GM18508 (cell line): ENCODE measurements around the gene LITAFD.
"Not testable (repeated sequence)": the region's sequence is repeated elsewhere in the genome, so short reads cannot be mapped to it uniquely, and the experiment has no call there.

Experiments
- ATAC-seq: cut with Tn5 transposase; IDR thresholded peaks from one replicate; pipeline ENCODE4 v1.9.1; 2021; ENCODE audit warnings: moderate number of reproducible peaks; ENCODE audit not compliant: insufficient read depth, unreplicated experiment

Gene LITAFD

GRCh38 chr16:8882041-8882617, at the start of gene LITAFD:
Gene LITAFD, plus strand, starts transcription at chr16:8882351. Its CDS starts 2,005 bp downstream, at chr16:8884356.
- no peak for ATAC-seq

- no peak for ATAC-seq
Measured at GRCh38 chr16:8832717-8833105, 49.4 kb upstream of the LITAFD start.

- ATAC-seq: not testable (repeated sequence)
Measured at GRCh38 chr16:8836797-8837196, 45.4 kb upstream of the LITAFD start.

DNA sequence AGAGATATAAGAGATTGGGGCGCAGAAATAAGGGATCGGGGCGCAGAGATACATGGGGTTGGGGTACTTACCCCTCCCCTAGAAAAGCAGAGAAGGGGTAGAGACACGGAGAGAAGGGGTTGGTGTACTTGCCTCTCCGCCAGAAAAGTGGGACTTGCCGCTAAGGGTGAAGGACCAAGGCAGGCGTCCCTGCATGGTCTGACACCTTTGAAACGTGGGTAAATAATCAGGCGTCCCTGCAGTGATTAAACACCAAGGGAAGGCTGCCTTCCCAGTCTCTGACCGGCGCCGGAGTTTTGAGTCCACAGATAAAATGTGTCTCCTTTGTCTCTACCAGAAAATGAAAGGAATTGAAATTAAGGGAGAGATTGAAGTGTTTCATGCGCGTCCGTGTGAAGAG, 44.6 kb upstream of the LITAFD start:
- ATAC-seq: not testable (repeated sequence)

- ATAC-seq: not testable (repeated sequence)
Measured at GRCh38 chr16:8842016-8842415, 40.1 kb upstream of the LITAFD start.

DNA sequence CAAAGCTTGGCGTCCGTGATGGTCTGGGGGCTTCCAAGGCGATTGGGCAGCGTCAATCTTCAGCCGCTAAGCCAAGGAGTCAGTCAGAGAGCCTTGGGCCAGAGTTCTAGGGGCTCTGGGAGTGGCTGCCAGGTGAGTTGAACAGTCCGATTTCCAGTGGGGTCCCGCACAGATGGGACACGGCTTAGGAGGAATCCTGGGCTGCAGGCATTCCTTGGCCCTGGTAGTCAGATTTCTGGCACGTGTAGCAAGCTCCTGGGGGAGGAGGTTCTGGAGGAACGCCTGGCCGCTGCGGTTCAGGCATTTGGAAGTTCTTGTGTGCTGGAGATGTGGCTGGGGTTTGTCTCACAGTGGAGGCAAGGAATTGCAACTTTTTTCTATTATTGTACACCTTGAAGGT, 38.9 kb upstream of the LITAFD start:
- not testable (repeated sequence) for ATAC-seq

- ATAC-seq: no peak
Measured at GRCh38 chr16:8845699-8846298, 36.4 kb upstream of the LITAFD start.

- ATAC-seq: no peak
Measured at GRCh38 chr16:8846401-8846932, 35.7 kb upstream of the LITAFD start.

DNA sequence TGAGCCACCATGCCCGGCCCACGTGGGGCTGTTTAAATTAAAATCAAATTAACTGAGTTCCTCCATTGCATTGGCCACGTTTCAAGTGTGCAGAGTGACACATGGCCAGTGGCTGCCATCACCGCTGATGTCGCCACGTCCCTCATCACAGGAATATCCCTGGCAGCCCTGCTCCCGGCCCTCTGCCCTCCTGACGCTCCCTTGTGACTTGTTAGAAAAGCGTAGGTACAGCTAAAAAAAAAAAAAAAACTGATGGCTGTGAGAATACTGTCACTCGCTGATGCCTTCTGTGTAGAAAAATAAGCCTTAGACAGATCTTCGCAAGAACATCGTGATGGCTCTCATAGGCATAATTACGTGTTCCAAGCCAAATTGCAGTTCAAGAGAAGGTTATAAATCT, 35.0 kb upstream of the LITAFD start:
- ATAC-seq: no peak

- no peak for ATAC-seq
Measured at GRCh38 chr16:8847623-8848022, 34.5 kb upstream of the LITAFD start.

- no peak for ATAC-seq
Measured at GRCh38 chr16:8848231-8848938, 33.8 kb upstream of the LITAFD start.

- no peak for ATAC-seq
Measured at GRCh38 chr16:8848939-8849391, 33.2 kb upstream of the LITAFD start.

GRCh38 chr16:8849411-8850011, 32.6 kb upstream of the LITAFD start:
- ATAC-seq: no peak

GRCh38 chr16:8850279-8850885, 31.8 kb upstream of the LITAFD start:
- no peak for ATAC-seq

- no peak for ATAC-seq
Measured at GRCh38 chr16:8851761-8852403, 30.3 kb upstream of the LITAFD start.

DNA sequence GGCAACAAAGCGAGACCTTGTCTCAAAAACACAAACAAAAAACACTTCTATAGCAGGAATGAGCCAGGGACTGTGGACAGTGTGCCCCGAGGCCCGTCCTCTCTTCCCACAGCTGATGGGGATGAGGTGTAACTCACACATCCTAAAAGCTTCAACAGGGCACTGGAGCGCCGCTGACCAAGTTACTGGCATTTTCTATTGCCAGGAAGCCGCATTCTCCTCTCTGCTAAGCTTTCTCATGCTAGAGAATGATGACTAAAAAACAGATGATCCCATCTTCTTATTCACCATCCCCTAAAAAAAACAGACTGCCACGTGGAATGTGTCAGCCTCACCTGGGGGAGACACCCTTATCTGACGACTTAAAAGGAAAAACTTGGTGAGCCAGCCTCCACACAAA, 29.6 kb upstream of the LITAFD start:
- ATAC-seq: no peak

DNA sequence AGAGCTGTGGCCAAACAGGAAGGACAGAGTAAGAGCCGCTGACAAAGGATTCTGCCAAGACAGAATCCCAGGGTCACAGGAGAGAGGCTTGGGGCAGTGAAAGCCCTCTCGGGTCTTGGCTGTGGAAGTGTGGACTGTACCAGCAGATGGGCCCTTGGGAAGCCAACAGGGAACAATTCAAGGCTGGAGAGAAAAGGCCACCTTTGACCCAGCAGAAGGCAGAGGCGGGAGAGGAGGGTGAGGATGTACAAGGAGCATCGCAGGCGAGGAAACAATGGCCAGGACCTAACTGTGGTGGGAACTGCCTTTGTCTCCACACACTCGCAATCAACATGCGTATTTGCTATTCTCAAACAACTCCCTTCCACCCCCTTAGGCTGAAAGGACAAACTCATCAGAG, 29.0 kb upstream of the LITAFD start:
- ATAC-seq: no peak

GRCh38 chr16:8853611-8854010, 28.5 kb upstream of the LITAFD start:
- ATAC-seq: no peak

- no peak for ATAC-seq
Measured at GRCh38 chr16:8854298-8854948, 27.7 kb upstream of the LITAFD start.
